ENCODE measurements around the gene HTRA2.

Gene HTRA2

DNA sequence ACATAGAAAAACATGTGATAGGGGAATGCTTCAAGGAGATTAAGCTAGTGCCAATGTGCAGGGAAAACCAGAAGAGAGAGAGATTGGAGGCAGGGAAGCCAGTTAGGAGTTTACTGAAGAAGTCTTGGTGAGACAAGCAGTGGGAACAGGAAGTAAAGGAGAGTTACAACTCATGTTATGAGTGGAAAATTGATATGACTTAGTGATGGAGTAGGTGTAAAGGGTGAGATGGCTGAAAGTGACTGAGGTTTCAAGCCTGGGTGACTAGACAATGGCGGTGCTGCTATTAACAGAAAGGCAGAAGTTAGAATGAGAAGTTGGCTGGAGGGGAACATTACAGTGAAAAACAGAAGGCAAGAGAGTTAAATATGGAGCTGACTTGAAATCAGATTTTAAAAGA, 41.3 kb downstream of the HTRA2 start:
- H3K9me3 Mint-ChIP-seq = peaks cover 6% of the 10 kb centered on the region
- H3K27ac Mint-ChIP-seq = no peak overlapping the region
- no peaks in the 10 kb centered on the region for H3K36me3 Mint-ChIP-seq (ENCODE audit: low read depth)
- H3K4me1 Mint-ChIP-seq (ENCODE audit: low read depth) = peaks cover 53% of the 10 kb centered on the region
- peaks cover 8% of the 10 kb centered on the region for H3K27me3 Mint-ChIP-seq
- no peak overlapping the region for H3K4me3 Mint-ChIP-seq

DNA sequence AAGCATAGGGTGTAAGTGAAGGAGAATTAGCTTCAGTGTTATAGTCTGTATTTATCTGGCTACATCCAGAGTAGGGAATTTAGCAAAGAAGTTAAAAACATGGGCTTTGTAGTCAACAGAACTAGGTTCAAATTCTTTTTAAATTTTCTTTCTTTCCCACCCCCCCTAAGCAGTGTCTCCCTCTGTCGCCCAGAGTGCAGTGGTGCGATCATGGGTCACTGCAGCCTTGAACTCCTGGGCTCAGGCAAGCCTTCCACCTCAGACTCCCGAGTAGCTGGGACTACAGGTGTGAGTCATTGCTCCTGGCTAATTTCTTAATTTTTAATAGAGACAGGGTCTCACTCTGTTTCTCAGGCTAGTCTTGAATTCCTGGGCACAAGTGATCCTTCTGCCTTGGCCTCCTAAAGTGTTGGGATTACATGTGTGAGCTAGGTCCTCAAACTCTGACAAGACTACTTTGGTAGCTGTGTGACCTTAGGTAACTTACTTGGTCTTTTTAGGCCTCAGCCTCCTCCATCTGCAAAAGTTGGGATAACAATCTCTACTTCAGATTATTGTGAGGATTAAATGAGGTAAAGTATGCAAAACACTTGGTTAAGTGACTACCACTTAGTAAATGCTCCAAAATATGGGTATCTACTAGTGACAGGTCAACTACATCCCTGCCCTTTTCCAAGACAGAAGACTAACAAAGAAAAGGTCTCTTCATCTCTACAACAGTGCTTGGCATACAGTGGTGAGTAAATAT, 42.6 kb downstream of the HTRA2 start:
- H3K27me3 Mint-ChIP-seq = peaks cover 8% of the 10 kb centered on the region
- H3K4me3 Mint-ChIP-seq = no peak overlapping the region
- H3K4me1 Mint-ChIP-seq (ENCODE audit: low read depth) = peaks cover 45% of the 10 kb centered on the region
- no peaks in the 10 kb centered on the region for H3K36me3 Mint-ChIP-seq (ENCODE audit: low read depth)
- H3K9me3 Mint-ChIP-seq = peaks cover 6% of the 10 kb centered on the region
- H3K27ac Mint-ChIP-seq = no peak overlapping the region

DNA sequence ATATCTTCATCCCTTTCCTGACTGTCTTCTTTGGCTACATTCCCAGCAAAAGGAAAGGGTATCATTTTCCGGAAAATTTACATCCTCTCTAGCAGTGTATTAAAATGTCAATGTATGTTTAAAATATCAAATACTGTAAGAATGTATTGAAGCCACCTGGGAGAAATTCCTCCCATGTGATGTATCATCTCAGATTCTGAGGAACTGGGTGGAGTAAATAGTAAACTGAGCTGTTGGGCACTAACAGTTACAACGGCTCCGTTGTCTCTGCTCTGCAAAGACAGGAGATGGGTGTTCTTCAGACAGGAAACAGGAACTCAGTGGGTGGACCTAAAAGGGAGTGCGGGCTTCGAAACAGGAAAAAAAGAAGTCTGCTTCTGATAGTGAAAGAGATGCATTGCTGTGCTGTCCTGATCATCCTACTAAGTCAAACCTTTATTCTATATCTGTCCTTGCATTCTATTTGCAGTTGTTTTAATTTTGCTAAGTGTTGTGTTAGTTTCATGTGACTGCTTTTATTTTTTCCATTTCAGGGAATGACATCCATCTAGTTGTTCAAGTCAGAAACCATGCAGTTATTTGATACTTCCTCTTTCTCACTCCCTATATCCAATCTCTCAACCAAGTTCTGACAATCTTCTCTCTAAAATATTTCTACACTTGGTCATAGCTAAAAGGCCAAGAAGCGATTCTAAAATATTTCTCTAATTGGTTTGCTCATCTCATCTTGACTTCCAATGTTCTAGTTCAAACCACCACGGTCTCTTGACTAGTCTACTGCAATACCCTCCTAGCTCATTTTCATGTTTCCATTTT, 44.2 kb downstream of the HTRA2 start:
- peaks cover 6% of the 10 kb centered on the region for H3K9me3 Mint-ChIP-seq
- H3K27me3 Mint-ChIP-seq = no peaks in the 10 kb centered on the region
- peak overlapping the region; percentile 63 for H3K4me3 Mint-ChIP-seq
- peaks cover 34% of the 10 kb centered on the region for H3K4me1 Mint-ChIP-seq (ENCODE audit: low read depth)
- H3K36me3 Mint-ChIP-seq (ENCODE audit: low read depth) = no peaks in the 10 kb centered on the region
- H3K27ac Mint-ChIP-seq = peak overlapping the region; percentile 73

DNA sequence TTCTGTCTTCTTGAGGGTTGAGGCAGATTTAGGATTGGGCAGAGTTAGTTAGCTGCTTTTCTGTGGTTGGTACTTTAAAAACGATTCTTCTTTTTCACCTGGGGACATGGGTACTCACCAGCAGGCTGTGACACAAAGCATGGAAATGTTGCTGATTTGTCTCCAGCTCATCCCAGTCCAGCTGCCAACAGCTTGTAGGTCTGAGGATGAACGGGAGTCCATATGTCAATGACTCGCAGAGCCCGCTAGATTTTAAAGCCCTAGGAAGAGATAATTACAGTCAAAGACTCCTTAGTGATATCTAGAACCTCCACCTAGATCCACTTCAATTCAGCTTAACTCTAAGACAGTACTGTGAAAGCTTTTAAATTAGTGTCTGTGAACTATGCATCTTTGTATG, 45.6 kb downstream of the HTRA2 start:
- H3K9me3 Mint-ChIP-seq = peaks cover 6% of the 10 kb centered on the region
- H3K27ac Mint-ChIP-seq = no peak overlapping the region
- H3K4me1 Mint-ChIP-seq (ENCODE audit: low read depth) = peaks cover 32% of the 10 kb centered on the region
- H3K4me3 Mint-ChIP-seq = no peak overlapping the region
- no peaks in the 10 kb centered on the region for H3K27me3 Mint-ChIP-seq
- H3K36me3 Mint-ChIP-seq (ENCODE audit: low read depth) = no peaks in the 10 kb centered on the region

DNA sequence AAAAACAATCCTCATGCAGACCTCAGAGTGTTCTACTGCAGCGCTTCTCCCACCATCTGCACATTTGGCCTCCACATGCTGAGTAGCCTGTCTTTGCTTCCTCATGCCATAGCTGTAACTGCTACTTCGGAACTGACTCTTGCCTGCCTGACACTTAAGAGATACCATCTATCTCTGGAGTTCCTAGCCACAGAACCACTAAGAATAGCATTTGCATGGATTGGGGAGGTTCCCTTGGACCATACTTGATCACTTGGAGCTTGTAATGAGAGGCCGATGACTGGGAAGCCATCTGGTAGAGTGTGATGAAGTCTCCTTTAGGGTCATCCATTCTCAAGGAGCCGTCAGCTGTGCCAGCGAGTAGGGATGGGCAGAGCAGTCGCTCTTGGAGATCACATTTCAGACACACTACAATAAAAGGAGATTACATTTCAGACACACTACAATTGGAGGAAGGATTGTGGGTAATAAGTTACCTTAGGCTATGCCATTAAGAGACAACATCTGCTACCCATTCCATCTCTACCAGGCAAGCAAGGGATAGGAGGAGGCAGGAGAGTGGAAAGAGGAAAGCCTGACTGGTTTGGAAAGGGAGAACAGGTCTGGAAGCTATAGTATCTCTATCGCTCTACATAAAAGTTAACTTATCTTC, 46.6 kb downstream of the HTRA2 start:
- Mint-ChIP-seq H3K4me1 (ENCODE audit: low read depth) (peaks cover 32% of the 10 kb centered on the region), H3K36me3 (ENCODE audit: low read depth) (no peaks in the 10 kb centered on the region), H3K4me3 (no peak overlapping the region), H3K27me3 (peaks cover 3% of the 10 kb centered on the region), H3K27ac (no peak overlapping the region), H3K9me3 (peaks cover 6% of the 10 kb centered on the region)

DNA sequence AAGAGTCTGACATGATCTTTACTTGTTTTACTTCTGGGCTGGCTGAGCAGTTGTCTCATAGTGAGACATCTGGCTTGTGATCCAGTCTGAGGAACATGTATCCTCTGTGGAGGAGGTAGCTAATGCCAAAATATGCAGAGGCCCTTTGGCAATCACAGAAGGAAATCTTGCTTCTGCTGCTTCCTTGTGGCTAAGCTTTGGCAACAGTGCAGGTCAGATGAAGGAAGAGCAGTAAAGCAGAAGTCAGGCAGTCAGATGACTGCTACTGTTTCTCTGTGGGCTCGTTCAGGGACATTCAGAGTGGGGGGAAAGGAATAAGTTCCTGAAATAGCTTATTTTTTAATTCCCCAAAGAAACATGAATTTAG, 47.1 kb downstream of the HTRA2 start:
- Mint-ChIP-seq H3K4me3 (no peak overlapping the region), H3K27ac (no peak overlapping the region), H3K9me3 (peaks cover 6% of the 10 kb centered on the region), H3K27me3 (peaks cover 3% of the 10 kb centered on the region), H3K36me3 (ENCODE audit: low read depth) (no peaks in the 10 kb centered on the region), H3K4me1 (ENCODE audit: low read depth) (peaks cover 32% of the 10 kb centered on the region)

DNA sequence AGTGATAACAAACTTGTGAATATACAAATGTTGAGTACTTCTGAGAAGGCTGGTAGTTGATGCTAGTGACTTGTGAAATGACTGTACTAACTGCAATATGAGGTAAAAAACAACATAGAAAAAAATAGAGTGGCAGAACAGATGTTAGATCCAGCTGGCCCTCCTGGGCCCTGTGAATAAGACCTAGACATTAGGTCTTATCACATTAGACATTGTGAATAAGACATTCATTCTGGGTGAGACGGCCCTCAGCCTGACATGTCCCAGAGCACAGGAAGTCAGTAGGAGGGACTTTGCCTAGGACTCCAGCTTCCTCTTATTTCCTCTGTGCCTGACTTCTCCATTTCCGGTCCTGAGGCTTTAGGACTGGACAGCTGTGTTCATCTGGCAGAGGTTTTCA, 47.7 kb downstream of the HTRA2 start:
- peaks cover 6% of the 10 kb centered on the region for H3K9me3 Mint-ChIP-seq
- no peaks in the 10 kb centered on the region for H3K36me3 Mint-ChIP-seq (ENCODE audit: low read depth)
- no peak overlapping the region for H3K27ac Mint-ChIP-seq
- H3K27me3 Mint-ChIP-seq = peaks cover 3% of the 10 kb centered on the region
- no peak overlapping the region for H3K4me3 Mint-ChIP-seq
- H3K4me1 Mint-ChIP-seq (ENCODE audit: low read depth) = peaks cover 26% of the 10 kb centered on the region

DNA sequence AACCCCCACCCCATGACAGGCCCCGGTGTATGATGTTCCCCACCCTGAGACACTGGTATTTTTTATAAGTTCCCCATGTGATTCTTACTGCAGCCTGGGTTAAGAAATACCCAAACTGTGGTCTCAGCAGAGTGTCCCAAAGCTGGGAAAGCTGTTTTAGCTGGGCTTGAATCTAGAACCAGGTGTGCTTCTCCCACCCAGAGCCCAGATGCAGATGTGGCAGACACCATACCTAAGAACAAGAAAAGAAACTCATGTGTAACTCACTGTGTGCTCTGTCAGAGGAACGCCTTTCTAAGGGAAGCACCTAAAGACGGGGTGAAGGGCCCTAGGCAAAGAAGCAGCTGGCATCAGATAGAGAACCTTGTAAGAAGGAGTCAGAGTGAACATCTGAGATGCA, 48.7 kb downstream of the HTRA2 start:
- Mint-ChIP-seq H3K27ac (no peak overlapping the region), H3K36me3 (ENCODE audit: low read depth) (no peaks in the 10 kb centered on the region), H3K4me1 (ENCODE audit: low read depth) (peaks cover 24% of the 10 kb centered on the region), H3K9me3 (peaks cover 6% of the 10 kb centered on the region), H3K4me3 (no peak overlapping the region), H3K27me3 (peaks cover 3% of the 10 kb centered on the region)

DNA sequence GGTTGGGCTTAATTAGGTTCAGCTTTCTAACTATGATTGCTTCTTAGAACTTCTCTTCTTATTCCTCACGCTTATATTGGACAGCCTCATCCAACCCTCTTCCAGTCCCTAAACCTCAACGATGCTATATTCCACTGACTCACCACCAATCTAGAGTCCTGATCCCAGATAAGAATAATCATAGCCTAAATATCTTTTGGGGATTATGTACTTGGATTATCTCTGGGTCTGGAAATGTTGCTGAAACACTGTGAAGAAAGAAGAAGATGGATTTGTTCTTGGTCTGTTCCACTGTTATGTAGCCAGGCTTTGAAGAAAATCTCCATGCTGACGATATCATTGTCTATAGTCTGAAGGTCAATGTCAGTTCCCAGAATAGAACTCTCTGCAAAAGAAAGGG, 51.7 kb downstream of the HTRA2 start:
- no peak overlapping the region for H3K4me3 Mint-ChIP-seq
- H3K4me1 Mint-ChIP-seq (ENCODE audit: low read depth) = peaks cover 35% of the 10 kb centered on the region
- no peaks in the 10 kb centered on the region for H3K36me3 Mint-ChIP-seq (ENCODE audit: low read depth)
- peaks cover 3% of the 10 kb centered on the region for H3K27me3 Mint-ChIP-seq
- H3K9me3 Mint-ChIP-seq = no peaks in the 10 kb centered on the region
- no peak overlapping the region for H3K27ac Mint-ChIP-seq

DNA sequence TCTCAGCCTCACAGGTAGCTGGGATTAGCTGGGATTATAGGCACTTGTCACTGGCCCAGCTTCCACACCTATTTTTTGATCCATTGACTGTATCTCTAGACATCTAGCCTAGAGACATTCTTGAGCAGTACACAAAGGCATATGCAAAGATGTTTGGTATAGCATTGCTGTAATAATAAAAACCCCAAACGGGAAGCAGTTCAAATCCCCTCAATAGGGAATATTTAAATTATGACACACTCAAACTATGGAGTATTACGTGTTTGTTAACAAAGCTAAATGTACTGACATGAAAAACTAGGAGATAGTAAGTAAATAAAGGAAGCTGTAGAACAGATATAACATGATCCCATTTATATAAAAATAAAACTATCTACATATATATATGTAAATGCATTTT, 52.5 kb downstream of the HTRA2 start:
- no peaks in the 10 kb centered on the region for H3K36me3 Mint-ChIP-seq (ENCODE audit: low read depth)
- no peaks in the 10 kb centered on the region for H3K9me3 Mint-ChIP-seq
- no peak overlapping the region for H3K4me3 Mint-ChIP-seq
- peaks cover 3% of the 10 kb centered on the region for H3K27me3 Mint-ChIP-seq
- no peak overlapping the region for H3K27ac Mint-ChIP-seq
- peaks cover 34% of the 10 kb centered on the region for H3K4me1 Mint-ChIP-seq (ENCODE audit: low read depth)

Data from stimulated activated naive CD8-positive, alpha-beta T cell treated with anti-CD3 and anti-CD28 coated beads, Interleukin-15, Interleukin-2, amounts not matched to agents 100 ng/mL and 50 ng/mL, for 24 hours (primary cell).